ENCODE data around the gene P3H1.
"Not testable (repeated sequence)": the region's sequence is repeated elsewhere in the genome, so short reads cannot be mapped to it uniquely, and the experiment has no call there.

Gene P3H1

DNA sequence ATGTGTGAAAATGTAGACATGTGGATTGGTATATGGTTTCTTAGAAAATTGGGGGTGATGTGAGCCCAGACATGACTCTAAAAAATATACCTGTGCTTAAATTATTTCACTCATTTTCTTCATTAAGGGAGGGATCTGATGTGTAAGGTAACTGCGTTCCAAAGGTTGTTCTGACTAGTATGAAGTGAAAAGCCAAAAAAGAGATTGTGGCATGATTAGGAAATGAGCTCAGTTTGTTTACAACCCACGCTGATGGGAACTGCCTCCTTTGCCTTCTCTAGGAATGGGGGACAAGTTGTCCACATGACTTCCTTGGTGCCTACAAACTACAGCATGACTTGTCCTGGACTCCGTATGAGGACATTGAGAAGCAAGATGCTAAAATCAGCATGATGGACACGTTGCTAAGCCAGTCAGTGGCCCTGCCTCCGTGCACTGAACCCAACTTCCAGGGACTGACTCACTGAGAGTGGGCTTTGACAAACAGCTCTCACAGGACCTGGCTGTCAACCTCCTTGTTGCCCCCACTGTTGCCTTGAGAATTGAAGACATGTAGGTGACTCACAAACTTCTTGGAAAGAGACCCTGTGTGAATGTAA, 8.2 kb upstream of the P3H1 start:
- DNase-seq (ENCODE audit: low read depth in 4 of 4, low spot score in 1 of 4): no peak

DNA sequence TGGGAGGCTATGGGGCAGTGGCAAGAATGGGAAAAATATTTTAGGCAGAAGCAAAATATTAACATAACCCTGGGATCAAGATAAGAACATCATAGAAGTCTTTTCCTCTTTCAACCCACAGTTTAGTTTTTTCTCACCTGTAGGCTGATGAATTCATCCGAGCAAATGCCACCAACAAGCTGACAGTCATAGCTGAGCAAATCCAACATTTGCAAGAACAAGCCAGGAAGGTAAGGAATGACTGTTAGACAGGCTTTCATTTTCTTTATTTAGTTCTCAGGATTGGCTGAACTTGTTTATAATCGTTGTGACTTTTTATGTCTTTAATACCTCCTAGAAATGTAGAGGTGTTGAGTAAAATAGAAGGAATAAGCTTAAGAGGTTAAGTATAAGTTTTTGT, 6.6 kb upstream of the P3H1 start:
- DNase-seq (ENCODE audit: low read depth in 4 of 4, low spot score in 1 of 4): no peak

DNA sequence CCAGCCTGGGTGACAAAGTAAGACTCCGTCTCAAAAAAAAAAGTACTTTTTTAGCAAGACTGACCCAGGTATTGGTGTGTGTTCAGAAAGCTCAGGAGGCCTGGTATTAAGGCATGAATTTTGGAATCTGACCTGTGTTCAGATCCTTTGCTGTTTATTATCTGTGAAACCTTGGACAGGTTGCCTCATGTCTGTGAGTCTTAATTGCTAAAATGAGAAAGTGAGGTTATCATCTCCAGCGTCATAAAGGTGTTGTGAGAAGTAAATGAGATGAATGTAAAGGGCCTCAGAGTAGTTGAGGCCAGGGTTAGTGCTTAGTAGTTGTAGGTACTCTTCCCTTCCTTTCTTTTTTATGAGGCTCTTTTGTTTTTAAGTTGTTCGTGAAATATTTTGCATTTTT, 3.0 kb upstream of the P3H1 start:
- no peak for DNase-seq (ENCODE audit: low read depth in 4 of 4, low spot score in 1 of 4)

DNA sequence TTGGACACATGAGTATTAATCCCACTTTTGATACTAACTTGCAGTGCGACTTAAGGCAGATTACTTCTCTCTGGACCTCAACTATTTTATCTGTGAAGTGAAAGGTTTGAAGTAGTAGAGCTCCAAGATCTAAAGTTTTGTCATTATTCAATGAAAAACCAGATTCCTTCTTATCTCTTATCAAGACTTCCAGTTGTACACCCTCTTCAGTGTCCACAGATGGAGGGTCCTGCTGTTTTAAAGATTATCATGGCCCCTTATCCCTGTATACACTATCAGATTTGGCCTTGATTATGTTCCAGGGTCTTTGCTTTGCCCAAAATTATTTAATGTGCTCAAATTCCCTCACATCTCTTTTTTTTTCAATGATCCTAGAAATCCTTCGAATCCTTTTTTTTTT, 1.3 kb upstream of the P3H1 start:
- no peak for DNase-seq (ENCODE audit: low read depth in 4 of 4, low spot score in 1 of 4)

DNA sequence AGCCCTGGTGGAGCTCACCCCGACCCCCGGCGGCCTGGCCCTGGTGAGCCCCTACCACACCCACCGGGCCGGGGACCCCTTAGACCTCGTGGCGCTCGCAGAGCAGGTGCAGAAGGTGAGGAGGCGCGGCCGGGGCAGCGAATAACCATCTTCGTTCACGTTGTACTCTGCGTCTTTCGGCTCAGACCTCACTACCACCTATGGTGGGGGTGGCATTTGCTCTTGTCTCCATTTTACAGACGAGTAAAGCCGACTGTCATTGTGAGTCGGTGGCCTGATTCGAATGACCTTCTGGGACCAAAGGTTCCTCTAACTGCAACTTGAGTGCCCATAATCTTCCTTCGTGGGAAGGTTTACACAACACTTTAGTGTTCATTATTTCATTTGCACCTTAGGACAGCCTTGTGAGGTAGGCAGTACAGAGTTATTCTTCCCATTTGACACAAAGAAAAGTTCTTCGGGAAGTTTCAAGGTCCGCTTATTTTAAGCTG, 727 bp upstream of the P3H1 start:
- DNase-seq (ENCODE audit: low read depth in 4 of 4, low spot score in 1 of 4): no peak

DNA sequence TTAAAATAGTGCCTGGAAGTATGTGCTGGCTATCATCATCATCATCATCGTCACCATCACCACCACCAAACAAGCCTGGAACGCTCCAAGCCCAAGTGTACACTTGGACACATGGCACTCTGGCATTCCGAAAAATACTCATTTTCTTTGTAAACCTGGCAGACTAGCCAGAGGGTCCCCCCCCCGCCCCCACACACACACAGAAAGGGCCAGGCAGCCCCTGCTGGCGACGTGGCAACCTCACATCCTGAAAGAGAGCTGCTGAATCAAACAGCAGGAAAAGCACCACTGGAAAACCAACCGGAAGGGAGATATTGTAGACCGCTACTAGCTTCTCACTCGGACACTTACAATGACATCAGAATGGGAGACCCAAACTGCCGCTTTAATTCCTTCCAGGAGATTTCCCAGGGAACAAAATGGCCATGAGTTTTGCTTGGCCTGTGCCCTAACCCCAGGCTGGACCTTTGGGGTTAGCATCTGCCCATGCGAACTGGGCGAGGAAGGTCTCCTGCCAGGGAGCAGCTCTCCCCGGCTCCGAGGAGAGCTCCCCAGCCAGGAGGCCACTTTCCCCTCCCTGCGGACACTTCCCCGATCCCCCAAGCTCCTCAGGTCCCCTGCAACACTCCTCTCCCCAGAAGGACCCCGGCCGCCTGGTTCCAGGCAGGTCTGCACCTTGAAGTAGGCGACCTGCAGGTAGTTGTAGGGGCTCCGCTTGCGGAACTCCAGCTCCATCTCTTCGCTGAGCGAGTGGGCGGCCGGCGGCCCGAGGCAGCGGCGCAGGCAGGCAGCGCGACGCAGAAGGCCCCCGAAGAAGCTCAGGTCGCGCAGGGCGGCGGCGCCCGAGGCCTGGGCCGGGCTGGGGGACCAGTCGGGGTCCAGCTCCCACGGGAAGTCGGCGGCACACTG, 742 bp downstream of the P3H1 start:
- peak; percentile 17 to 36 (median 30) for DNase-seq (ENCODE audit: low read depth in 4 of 4, low spot score in 1 of 4)

DNA sequence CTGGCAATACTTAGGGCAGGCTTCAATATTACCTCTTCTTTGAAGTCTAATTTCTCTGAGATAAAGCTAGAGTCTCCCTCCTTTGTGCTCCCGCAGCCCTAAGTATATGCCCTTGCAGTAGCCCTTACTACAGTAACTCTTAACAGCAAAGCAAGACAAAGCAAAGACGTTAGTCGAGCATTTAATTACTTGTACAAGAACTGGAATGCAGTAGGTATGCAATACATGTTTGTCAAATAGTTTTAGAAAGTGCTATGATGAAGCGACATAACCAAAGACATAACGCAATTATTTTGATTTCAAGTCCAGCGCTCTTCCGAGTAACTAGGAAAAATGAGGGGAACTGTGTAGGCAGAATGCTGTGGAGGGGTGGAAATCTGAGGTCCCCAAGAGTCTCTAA, 1.6 kb downstream of the P3H1 start:
- DNase-seq (ENCODE audit: low read depth in 4 of 4, low spot score in 1 of 4): no peak

DNA sequence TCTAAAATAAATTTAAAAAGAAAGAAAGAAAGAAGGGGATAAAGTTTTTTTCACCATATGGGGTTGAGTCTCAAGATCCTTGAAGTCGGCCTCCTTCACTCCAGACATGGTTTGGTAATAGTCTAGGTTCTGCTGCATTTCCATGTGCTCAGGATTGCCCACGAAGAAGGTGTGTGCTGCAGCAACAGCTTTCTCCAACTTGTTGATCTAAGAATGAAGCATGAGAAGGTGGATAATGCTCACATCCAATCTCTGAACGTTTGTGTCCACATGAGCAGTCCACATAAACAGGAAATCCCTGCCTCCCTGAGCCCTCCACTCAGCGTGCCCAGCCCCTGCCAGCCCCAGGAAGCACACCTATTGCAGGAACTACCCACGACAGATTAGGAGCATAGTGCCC, 4.6 kb downstream of the P3H1 start:
- no peak for DNase-seq (ENCODE audit: low read depth in 4 of 4, low spot score in 1 of 4)

DNA sequence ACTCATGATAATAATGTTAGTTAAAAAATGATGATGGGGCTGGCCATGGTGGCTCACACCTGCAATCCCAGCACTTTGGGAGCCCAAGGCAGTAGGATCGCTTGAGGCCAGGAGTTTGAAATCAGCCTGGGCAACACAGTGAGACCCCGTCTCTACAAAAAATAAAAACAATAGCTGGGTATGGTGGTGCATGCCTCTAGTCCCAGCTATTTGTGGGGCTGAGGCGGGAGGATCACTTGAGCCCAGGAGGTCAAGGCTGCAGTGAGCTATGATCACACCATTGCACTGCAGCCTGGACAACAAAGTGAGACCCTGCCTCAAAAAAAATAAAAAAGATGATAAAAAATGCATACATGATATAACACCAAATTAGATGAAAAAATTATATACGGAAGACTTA, 5.3 kb downstream of the P3H1 start:
- no peak for DNase-seq (ENCODE audit: low read depth in 4 of 4, low spot score in 1 of 4)

DNA sequence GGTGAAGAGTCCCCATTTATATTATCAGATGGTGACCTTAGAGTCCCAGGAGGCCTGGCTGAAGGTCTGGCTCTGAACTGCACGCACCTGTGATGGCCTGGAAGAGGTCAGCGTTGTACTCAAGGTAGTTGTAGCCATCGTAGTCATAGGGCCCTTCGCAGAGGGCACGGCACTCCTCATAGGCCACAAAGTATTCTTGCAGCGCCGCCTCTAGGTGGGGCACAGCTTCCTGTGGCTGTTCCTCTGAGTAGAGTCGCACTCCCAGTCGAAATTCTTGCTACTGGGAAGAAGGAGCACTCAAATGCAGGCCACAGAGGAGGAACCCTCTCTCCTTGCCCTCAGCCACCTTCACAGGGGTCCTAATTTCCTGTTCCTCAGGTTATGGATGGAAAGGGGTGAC, 7.7 kb downstream of the P3H1 start:
- DNase-seq (ENCODE audit: low read depth in 4 of 4, low spot score in 1 of 4): no peak

DNA sequence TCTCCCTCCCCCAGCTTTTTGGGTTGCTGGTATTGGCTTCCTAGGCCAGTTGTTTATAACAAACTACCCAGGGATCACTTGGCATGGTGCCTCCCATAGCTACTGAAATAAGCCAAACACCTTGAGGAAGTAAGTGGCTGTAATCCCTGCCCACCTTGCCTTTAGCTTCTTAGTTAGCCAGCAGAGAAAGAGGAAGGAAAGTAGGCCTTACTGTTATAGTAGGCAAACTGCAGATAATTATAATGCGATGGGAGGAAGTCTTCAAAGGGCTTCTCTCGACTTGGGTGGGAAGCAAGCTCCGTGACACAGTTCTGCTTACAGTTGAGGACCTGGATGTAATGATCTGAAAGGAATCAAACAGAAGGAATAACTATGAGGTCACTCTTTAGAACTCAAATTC, 8.2 kb downstream of the P3H1 start:
- DNase-seq (ENCODE audit: low read depth in 4 of 4, low spot score in 1 of 4): no peak

DNA sequence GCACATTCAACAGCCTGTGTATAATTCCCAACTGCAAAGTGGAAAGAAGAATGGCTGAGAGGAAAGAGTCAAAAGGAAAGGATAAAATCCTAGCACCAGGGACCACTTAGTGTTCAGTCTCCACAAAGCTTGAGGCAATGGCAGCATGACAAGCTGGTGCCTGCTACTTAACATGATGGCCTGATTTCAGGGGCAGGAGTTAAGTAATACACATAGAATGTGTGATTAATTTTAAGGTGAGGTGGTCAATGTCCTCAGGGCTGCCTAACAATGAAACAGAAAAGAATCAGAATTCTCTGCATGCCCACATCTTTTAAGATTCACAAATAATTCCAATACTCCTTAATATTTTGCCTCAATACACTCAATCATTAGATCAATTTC, 8.9 kb downstream of the P3H1 start:
- DNase-seq (ENCODE audit: low read depth in 4 of 4, low spot score in 1 of 4): no peak

DNA sequence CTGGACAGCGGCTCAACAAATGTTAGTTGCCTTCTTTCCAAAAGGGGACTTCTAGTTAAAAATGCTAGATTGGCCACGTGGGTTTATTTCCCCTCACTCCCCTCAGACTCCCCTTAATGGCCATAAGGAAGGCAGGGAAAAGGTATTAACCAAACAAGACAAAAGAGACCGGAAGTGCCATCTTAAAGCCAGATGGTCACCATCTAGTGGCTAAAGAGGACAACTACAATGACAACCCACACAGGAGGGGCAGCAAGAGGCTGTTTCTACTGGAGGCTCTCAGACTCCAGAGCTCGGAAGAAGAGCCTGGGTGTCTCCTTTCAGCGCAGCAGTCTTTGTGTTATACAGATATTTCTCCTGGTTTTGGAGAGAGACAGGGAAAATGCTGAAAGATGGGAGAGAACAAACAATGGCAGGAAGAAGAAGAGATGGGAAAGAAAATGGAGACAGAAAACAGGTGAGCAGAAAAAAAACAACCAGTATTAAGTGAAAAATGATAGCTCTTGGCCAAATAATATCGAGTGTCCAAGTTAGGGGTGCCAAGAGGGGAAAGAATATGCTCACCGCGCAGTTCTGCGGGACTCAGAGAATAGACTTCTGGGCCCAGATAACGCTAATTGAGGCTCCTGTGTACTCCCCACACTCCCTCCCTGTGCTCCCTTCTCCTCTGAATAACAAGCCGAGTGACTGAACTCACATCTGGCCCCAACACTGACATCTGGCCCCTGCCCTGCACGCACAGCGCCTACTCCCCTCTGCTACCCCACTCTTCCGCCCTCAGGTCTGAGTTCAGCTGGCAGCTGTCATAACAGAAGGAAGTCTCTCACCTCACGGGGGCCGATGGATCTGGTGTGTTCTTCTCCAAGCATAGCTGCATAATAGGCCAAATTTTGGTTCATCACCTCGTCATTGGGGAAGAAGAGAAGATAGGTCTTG, 9.6 kb downstream of the P3H1 start:
- DNase-seq (ENCODE audit: low read depth in 4 of 4, low spot score in 1 of 4): no peak

DNA sequence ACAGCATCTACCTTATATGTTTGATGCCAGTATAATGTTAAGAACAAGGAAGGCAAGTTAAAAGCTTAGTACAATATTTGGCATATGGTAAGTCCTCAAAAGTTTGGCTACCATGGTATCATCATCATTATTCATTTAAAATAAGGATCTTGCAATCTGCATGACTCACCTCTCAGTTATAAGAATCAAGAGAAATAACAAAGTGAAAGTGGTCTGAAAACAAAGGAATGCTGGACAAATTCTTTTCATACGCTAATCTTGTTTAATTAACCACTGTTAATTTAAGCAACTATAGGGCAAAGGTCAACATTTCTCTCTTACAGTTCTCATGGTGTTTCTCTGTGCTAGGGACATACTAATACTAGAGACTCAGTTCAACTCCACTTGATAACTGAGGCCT, 13.8 kb downstream of the P3H1 start:
- DNase-seq (ENCODE audit: low read depth in 4 of 4, low spot score in 1 of 4): no peak

DNA sequence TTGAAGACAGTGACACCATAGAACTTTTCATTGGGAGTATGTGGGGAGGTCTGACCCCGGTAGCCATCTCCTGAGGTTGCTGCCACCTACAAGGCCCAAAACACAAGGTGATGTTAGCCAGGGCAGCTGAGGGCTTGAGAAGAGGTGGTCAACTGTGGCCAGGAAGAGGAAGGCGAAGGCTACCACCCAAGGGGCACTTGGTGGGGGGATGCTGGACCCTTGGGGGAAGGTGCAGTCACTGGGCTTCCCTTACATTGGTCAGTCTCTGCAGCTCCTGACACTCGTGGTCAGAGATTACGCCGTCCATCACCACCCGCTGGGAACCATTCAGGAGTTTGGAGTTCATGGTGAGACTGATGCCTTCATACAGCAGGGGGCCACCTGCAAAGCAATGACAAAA, 14.5 kb downstream of the P3H1 start:
- DNase-seq (ENCODE audit: low read depth in 4 of 4, low spot score in 1 of 4): no peak

DNA sequence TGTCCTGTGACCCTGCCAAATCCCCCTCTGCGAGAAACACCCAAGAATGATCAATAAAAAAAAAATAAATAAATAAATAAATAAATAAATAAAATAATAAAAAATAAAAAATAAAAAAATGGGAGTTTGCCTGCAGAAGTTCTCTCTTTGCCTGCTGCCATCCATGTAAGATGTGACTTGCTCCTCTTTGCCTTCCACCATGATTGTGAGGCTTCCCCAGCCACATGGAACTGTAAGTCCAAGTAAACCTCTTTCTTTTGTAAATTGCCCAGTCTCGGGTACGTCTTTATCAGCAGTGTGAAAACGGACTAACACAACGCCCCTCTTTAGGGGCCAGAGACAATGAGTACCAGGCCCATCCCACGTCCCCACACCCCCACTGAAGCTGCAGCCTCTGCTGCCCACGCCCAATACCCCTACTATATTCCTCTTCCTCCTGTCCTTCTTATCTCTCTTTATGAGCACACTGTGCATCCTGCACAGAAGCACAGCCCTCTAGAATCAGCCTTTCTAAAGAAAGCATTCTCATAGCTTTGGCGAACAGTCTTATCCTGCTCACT, 15.2 kb downstream of the P3H1 start:
- DNase-seq (ENCODE audit: low read depth in 4 of 4, low spot score in 1 of 4): not testable (repeated sequence)

DNA sequence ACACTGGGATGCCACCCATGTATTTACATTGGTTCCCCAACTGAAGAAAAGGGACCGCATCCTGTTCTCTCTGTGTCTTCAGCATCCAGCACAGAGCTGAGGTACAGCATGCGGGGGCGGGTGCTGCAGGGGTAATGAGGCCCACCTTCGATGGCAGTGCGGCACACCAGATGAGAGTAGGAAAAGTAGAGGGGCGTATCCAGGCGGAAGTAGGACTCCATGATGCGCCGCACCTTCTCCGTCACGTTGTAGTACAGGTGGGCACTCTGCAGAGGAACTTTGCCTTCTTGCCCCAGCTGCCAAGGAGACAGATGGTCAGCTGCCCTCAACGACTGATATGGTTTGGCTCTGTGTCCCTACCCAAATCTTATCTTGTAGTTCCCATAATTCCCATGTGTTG, 16.8 kb downstream of the P3H1 start:
- DNase-seq (ENCODE audit: low read depth in 4 of 4, low spot score in 1 of 4): no peak

DNA sequence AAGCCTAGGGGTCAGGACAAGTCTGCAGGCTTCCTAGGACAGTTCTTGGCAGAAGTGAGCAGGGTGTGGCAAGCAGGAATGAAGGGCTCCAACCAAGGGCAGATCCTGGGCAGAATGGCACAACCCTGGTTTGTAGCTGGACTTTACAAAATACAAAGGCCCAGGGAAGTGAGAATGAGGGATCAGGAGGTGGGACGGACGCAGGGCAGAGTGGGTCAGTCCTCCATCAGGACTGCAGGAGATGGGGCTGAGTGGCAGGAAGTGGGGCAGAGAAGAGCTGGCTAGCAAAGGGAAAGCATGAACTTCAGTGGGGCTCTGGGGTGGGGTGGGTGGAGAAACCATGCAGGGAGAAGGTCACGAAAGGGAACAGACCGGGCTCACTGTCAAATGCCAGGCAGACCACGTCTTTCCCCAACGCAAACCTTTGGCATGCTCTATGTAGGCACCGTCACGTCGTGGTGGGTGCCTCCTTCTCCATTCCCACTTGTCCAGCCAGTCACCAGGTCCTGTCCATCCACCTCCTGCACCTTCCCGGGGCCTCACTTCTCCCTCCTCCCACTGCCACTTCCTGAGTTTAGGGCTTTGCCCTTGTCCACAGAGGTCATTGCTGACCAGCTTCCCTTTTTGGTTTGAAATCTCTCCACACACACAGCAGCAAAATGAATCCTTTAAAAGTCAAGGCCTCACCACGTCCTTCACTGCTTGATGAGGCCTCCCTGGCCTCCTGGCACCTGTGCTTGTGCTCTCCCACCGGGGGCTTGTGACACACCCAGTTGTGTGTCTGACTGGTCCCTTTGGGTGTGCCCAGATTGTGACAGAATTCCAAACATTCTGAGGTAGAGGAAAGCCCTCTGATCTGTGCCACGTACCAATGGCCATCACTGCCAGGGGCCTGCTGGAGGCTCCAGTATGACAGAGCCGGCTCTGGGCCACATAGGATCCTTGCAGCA, 18.1 kb downstream of the P3H1 start:
- DNase-seq (ENCODE audit: low read depth in 4 of 4, low spot score in 1 of 4): no peak

DNA sequence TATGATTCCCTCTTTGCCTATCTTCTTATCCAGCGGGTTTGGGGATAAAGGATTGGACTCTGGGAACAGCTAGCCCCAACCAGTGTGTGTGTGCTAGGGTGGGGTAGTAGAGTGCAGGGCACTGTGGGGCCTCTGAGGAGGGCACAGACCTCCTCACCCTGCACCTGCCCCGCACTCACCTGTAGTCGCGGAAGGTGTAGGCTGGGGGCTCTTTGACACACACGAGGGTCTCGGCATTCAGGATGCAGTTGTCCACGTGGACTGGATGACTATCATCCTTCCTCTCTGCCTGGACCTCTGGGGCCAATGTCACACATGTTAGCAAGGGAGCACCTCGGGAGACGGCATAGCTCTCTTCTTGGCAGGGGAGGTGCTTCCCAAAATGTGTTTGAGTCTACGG, 18.8 kb downstream of the P3H1 start:
- DNase-seq (ENCODE audit: low read depth in 4 of 4, low spot score in 1 of 4): no peak

DNA sequence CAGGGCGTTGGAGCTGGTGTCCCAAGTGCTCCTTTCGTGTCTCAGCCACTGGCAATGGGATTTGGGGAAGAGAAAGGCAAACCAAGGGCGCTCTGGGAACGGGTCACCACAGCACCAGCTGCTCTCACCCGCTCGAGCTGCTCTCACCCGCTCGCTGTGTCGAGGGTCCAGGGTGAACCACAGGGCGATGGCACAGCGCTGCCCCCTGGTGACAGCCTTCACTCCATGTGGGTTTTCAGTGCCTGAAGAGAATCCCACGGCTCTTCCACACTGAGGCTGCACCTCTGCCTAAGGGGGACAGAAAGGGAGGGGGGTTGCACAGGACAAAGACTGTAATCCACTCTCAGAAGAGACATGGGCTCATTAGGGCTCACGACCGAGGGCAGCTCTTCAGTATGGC, 19.7 kb downstream of the P3H1 start:
- DNase-seq (ENCODE audit: low read depth in 4 of 4, low spot score in 1 of 4): peak in 2 of 4 experiments; percentile 21 to 42

All from stimulated activated CD4-positive, alpha-beta T cell treated with anti-CD3 and anti-CD28 coated beads, Interleukin-1b, Interleukin-23, amount 100 ng/mL, for 24 hours (primary cell).